DMS153 (cell line): ENCODE data around the gene POLR3B.
"Not testable (repeated sequence)": the region's sequence is repeated elsewhere in the genome, so short reads cannot be mapped to it uniquely, and the experiment has no call there.

Experiments
- DNase-seq: peaks from one replicate; lab custom pipeline; 2025; lab: John Stamatoyannopoulos, UW

Gene POLR3B

DNA sequence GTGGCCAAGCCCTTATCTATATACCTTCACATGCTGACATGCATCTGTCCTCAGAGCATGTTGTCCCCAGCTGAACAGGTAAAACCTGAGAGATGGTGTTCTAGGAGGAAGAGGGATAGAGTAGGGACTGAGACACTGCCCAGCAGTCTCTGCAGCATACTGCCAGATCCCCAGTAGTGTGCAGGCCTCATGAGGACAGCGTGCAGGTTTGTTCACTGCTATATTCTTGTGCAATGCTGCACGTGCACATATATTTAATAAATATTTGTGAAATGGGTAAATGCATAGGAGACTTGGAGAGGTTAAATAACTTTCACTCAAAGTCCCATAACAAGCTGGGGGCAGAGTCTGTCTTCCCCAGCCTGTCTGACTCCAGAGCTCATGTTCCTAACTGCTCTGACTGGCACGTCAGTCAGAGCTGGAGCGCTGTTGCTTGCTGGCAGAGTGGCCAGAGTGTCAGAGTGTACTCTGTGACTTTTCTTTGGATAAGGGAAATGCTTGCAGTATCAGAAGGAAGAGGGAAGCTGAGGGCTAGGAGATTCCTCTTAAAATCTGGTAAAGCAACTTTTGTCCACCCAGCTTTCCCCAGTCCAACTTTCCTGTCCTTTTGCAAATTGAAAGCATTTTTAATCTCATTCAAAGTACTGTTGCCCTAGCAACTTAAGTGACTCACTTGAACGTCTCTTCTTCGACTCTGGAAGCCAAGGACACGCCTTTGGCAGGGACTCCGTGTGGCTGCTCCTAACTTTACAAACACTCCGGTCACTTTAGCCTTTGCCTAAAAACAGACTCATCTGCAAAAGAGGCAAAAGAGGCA lies 14.9 kb upstream of the POLR3B start:
- no peak for DNase-seq

GRCh38 chr12:106343214-106343528 lies 14.4 kb upstream of the POLR3B start:
- no peak for DNase-seq

GRCh38 chr12:106344131-106344530 lies 13.4 kb upstream of the POLR3B start:
- no peak for DNase-seq

DNA sequence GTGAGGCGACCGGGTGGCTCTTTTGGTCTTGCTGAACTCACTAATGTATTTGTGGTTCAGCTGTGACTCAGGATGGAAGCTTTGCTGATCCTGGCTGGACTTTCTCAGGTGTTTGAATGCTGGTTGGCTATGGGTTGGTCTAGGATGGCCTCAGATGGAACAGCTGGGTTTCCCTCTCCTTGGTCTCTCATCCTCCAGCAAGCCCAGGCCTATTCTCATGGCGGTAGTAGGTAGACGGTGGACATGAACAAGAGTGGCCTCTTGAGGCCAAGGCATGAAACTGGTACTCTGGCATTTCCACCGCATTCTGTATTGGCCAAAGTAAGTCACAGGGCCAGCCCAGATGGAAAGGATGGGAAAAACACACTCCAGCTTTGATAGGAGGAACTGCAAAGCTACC lies 11.8 kb upstream of the POLR3B start:
- no peak for DNase-seq

GRCh38 chr12:106348411-106348810 lies 9.1 kb upstream of the POLR3B start:
- no peak for DNase-seq

DNA sequence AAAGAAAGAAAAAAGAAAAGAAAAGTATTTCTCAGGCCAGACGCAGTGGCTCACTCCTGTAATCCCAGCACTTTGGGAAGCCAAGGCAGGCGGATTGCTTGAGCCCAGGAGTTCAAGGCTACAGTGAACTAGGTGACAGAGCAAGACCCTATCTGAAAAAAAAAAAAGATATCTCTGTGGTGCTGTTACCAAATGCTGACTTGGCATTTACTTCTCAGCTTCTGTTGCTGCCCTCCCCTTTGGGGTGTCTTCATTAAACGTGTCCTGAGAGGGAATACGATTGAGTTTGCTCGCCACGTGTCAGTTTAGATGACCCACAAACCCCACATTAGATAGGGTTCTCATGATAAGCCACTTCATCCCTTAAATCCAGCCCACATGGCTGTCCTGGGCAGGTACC lies 4.4 kb upstream of the POLR3B start:
- DNase-seq = no peak

GRCh38 chr12:106358396-106359241 lies 1.1 kb downstream of the POLR3B start:
- peak; percentile 38 for DNase-seq

DNA sequence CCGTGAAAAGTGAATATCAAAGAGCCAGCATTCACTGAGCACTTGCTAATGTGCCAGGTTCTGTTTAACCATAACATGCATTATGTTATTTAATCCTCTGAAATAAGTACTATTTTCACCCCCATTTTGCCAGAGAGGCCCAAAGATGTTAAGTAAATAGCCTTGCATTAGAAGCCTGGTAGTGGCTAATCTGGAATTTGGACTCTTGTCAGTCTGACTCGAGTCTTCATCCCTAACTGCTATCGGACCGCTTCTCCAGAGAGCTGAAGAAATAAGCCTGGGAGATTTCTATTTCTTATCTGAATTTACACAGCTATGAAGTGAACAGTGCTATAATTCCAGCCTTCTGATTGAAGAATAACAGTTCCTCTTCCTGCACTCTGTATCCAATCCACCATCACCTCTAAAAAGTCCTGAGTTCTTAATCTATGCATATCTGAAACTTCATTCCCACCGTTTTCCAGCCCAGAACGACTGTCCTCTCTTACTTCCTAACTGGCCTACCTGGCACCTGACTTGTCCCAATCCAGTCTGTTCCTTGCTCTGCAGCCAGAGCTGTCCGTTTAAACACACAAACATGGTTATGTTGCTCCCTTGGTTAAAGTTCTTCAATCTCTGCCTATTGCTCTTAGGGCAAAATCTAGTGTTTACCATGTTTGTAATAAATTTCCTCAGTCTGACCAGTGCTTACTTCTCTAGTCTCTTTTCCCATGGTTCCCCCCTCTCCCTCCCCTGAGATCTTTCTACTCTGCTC lies 2.3 kb downstream of the POLR3B start:
- no peak for DNase-seq

DNA sequence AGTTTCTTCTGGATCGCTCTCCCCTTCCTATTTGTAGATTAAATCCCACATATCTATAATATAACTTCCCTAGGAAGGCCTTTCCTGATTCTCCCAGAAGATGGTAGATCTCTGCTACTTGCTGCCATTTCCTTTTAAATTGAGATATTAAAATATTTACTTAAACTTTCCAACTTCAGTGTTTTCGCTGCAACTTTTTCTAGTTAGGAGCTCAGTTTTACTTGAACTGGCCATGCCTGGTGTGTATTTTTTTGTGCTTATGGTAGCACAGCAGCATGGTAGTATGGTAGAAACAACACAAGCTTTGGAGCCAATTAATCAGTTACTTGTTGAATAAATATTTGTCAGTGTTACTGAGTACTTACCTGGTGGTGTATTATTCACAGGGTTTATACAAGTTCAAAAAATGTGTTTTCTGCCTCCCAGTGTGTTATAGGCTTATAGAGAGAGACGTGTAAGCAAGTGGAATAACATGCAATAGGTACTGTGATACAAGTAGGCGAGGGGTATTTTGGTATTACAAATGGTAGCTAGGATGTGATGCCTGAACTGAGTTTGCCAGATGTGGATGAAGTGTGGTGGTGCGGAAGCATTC lies 2.9 kb downstream of the POLR3B start:
- no peak for DNase-seq

GRCh38 chr12:106362971-106363370 lies 5.4 kb downstream of the POLR3B start:
- no peak for DNase-seq

DNA sequence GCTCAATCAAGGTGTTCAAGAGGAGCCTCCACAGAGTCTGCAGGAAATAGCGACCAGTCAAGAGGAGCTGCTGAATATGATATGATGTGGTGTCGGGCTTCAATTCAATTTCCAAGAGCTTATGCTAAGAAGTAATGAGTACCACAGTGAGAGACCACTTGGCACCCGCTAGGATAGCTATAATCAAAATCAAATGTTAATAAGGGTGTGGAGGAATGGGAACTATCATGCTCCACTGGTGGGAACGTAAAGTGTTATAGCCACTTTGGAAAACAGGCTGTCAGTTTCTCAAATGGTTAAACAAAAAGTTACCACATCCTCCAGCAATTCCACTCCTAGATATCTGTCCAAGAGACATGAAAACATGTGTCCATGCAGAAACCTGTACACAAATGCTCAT lies 6.7 kb downstream of the POLR3B start:
- no peak for DNase-seq

DNA sequence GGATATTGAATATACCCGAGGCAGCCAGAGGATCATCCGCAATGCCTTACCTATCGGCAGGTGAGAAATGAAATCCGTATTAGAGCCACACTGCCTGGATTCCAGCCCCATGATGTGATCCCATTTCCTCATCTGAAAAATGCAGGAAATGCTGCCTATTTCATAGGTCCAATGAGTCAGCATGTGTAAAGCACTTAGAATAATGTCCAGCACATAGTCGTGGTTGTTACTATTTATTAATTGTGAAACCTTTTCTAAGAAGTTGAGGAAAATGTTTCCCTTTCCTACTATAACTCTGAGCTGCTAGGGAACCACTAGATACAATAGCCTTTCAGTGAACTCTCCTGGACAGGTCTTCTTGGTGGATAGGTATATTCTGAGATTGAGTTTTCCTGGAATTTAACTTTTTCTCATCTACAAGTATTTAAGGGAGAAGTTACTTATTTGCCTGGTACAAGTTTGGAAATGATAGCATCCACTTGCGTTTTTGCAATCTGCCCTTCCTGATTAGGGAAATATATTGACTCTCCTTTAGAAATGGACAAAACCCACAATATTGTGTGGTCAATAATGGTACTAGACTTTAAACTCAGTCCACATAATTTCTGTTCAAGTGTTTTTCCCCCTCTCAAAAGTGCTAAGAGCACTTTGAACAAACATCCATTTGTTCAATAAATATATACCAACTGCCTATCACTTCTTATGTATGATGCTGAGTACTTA lies 12.2 kb downstream of the POLR3B start:
- DNase-seq = no peak

DNA sequence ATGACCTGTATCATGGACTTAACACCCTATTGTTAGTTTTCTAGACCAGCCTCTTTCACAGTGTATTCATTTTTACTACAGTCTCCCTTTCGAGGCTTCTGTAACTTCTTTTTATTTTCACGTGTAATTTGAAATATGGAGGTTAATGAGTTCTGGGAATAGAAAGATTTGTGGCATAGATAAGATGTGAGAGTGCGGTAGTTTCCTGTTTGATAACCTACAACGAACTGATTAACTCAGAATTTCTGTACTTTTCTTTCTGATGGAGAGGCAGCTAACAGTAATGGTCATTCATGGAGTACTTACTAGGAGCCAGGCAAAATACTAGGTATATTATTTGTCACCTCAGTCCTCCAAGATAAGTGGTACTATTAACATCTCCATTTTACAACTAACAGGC lies 21.2 kb downstream of the POLR3B start:
- DNase-seq = no peak

- no peak for DNase-seq
Observed at GRCh38 chr12:106380954-106381353, 23.4 kb downstream of the POLR3B start.

- DNase-seq = not testable (repeated sequence)
Observed at GRCh38 chr12:106381866-106382265, 24.3 kb downstream of the POLR3B start.

DNA sequence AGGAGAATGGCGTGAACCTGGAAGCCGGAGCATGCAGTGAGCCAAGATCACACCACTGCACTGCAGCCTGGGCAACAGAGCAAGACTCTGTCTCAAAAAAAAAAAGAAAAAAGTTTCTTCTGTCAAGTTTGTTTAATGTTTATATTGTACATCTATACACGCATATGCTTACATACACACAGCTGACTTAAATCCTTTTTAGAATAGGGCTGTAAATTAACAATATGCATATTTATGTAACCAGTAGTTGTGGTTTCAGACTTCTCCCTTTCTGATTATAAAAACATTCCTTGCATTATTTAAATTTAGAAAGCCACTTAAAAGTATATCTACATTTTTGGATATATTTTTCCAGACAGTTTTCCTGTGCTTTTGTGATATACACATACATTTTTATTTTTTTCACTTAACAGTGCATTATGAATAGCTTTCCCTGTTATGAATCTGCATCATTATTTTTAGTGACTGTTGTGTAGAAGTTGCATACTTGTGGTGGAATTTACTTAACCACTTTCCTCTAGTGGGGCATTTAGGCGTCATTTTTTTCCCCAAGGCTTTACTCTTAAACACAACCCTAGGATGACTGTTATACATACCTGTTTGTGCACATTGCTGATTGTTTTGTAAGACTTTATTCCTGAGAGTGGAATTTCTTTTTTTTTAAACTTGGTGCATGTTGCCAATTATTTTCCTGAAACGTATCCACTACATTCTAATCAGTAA lies 29.4 kb downstream of the POLR3B start:
- DNase-seq = no peak

GRCh38 chr12:106387848-106388377 lies 30.4 kb downstream of the POLR3B start:
- no peak for DNase-seq

GRCh38 chr12:106389151-106389550 lies 31.6 kb downstream of the POLR3B start:
- no peak for DNase-seq

DNA sequence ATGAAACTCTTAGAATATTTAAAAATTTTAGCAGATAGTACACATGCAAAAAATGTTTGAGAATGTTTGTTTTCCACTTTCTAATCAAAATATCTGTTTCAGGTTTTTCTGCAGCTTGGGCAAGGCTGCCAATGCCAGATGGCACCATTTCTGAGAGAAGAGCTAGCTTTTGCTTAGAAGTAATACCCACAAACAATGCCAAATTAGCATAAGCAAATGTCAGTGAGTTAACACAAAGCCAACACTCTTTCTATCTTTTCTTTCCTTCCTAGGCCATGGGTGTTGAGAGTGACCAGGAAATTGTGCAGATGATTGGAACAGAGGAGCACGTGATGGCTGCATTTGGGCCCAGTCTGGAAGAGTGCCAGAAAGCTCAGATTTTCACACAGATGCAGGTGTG lies 35.2 kb downstream of the POLR3B start:
- no peak for DNase-seq

GRCh38 chr12:106409878-106410277 lies 52.3 kb downstream of the POLR3B start:
- DNase-seq = no peak

DNA sequence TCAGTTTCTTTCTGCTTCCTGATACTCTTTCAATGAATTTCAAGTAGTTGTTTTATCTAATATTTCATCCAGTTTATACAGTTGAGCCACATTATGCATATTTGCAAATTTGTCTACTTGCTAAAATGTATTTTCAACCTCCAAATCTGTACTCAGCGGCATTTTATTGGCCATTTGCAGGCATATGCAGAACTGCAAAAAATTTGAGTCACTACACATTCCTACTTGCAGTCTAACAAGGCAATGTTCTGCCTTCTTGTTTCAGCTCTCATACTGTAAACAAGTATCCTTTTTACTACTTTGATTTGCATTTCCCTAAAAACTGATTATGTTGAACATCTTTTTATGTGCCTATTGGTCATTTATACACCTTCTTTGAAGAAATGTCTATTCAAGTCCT lies 55.0 kb downstream of the POLR3B start:
- DNase-seq = no peak
